Smooth muscle cell (in vitro differentiated cells): ENCODE data around the gene PALS1. TPM values are rescaled to one million over a fixed set of nuclear protein-coding genes. Genes with fewer than 3 reads are reported as not detected.

Experiments
- DNase-seq: peaks from one replicate; lab custom pipeline; 2025; ENCODE audit not compliant: unreplicated experiment; lab: John Stamatoyannopoulos, UW
- H2AFZ ChIP-seq: fragments of 200-600 bp; sonication (generic); 2 replicates; pipeline ENCODE4 v1.6.0; 2016; ENCODE audit warnings: antibody characterized with exemption, low read depth, mild to moderate bottlenecking
- H3F3A ChIP-seq: fragments of 200-600 bp; sonication (generic); 2 replicates; pipeline ENCODE4 v1.6.0; 2017; ENCODE audit warnings: antibody characterized with exemption, low read depth
- H3K27ac ChIP-seq: fragments of 200-600 bp; sonication (generic); 2 replicates; pipeline ENCODE4 v1.5.1; 2016; ENCODE audit warnings: low read depth, mild to moderate bottlenecking
- H3K27me3 ChIP-seq: fragments of 200-600 bp; sonication (generic); 2 replicates; pipeline ENCODE4 v1.6.1; 2016; ENCODE audit warnings: low read depth, mild to moderate bottlenecking
- H3K36me3 ChIP-seq: fragments of 200-600 bp; sonication (generic); 2 replicates; pipeline ENCODE4 v1.5.1; 2016; ENCODE audit warnings: low read depth
- H3K4me1 ChIP-seq: fragments of 200-600 bp; sonication (generic); 2 replicates; pipeline ENCODE4 v1.5.1; 2016; ENCODE audit warnings: low read depth
- H3K4me2 ChIP-seq: fragments of 200-600 bp; sonication (generic); 2 replicates; pipeline ENCODE4 v1.6.0; 2016; ENCODE audit warnings: mild to moderate bottlenecking
- H3K4me3 ChIP-seq: fragments of 200-600 bp; sonication (generic); 2 replicates; pipeline ENCODE4 v1.5.1; 2016; ENCODE audit warnings: mild to moderate bottlenecking
- H3K79me2 ChIP-seq: fragments of 200-600 bp; sonication (generic); 2 replicates; pipeline ENCODE4 v1.6.0; 2016; ENCODE audit warnings: low read depth, mild to moderate bottlenecking
- H3K9ac ChIP-seq: fragments of 200-600 bp; sonication (generic); 2 replicates; pipeline ENCODE4 v1.6.0; 2016; ENCODE audit warnings: low read depth
- H3K9me3 ChIP-seq: fragments of 200-600 bp; sonication (generic); replicated peaks from 2 replicates; pipeline ENCODE4 v1.5.1; 2016; ENCODE audit warnings: low read depth
- H4K20me1 ChIP-seq: fragments of 200-600 bp; sonication (generic); 2 replicates; pipeline ENCODE4 v1.6.0; 2016; ENCODE audit warnings: low read depth
- CTCF ChIP-seq: fragments of 200-600 bp; sonication (generic); IDR thresholded peaks from 2 replicates; pipeline ENCODE4 v1.5.1; 2017; ENCODE audit warnings: borderline replicate concordance, mild to moderate bottlenecking, antibody characterized with exemption; ENCODE audit not compliant: insufficient read depth, poor library complexity, severe bottlenecking
- WGBS: methylation state at CpG from one replicate; pipeline ENCODE4 v1.1.7; 2016; ENCODE audit warnings: low lambda C conversion rate; 5-methylcytosine and 5-hydroxymethylcytosine counted together
- polyA plus RNA-seq: library from polyadenylated mRNA; unstranded; fragments of >200 nt; fragmentation: Nextera tagmentation; extraction: Ambion mirVana; gene quantifications from 2 replicates; pipeline ENCODE4 v1.2.1, GENCODE V29; 2016
- total RNA-seq: library from RNA; depleted of rRNA; stranded (reverse); fragments of >200 nt; gene quantifications from 2 replicates; pipeline ENCODE4 v1.2.3, GENCODE V29; 2014

The PALS1 gene
- total and polyA plus RNA-seq, 2 experiments from 2014 or later, result 4.6 to 29.2 TPM

GRCh38 chr14:67195279-67195678, 46.0 kb upstream of the PALS1 start:
- 88% methylated on average over 2 of the region's 2 CpGs for WGBS
- no peak overlapping the region for H2AFZ ChIP-seq
- no peak for DNase-seq

GRCh38 chr14:67199016-67199415, 42.2 kb upstream of the PALS1 start:
- no peak overlapping the region for H3K4me2 ChIP-seq
- no peaks in the 10 kb centered on the region for H3K9me3 ChIP-seq
- H3F3A ChIP-seq, result no peaks in the 10 kb centered on the region
- no peak overlapping the region for H3K27ac ChIP-seq
- no peak overlapping the region for H3K4me3 ChIP-seq
- no peak overlapping the region for H2AFZ ChIP-seq
- no peak for TF ChIP-seq CTCF
- no peaks in the 10 kb centered on the region for H3K79me2 ChIP-seq
- WGBS, result 94% methylated on average over 6 of the region's 6 CpGs
- no peaks in the 10 kb centered on the region for H4K20me1 ChIP-seq
- no peak overlapping the region for H3K9ac ChIP-seq
- H3K27me3 ChIP-seq, result no peaks in the 10 kb centered on the region
- DNase-seq, result no peak
- no peaks in the 10 kb centered on the region for H3K4me1 ChIP-seq
- no peaks in the 10 kb centered on the region for H3K36me3 ChIP-seq

More at GRCh38 chr14:67195279-67195678, 46.0 kb upstream of the PALS1 start:
- Histone ChIP-seq H4K20me1 (no peaks in the 10 kb centered on the region), H3K27ac (no peak overlapping the region), H3K9ac (no peak overlapping the region), H3F3A (no peaks in the 10 kb centered on the region), H3K4me3 (no peak overlapping the region), H3K36me3 (no peaks in the 10 kb centered on the region), H3K4me1 (no peaks in the 10 kb centered on the region), H3K9me3 (no peaks in the 10 kb centered on the region), H3K4me2 (no peak overlapping the region), H3K27me3 (no peaks in the 10 kb centered on the region), H3K79me2 (no peaks in the 10 kb centered on the region)
- TF ChIP-seq CTCF, result no peak

- no peaks in the 10 kb centered on the region for H4K20me1 ChIP-seq
- H3F3A ChIP-seq, result no peaks in the 10 kb centered on the region
- DNase-seq, result no peak
- H3K9me3 ChIP-seq, result no peaks in the 10 kb centered on the region
- no peaks in the 10 kb centered on the region for H3K36me3 ChIP-seq
- no peak overlapping the region for H3K4me3 ChIP-seq
- H3K27ac ChIP-seq, result no peak overlapping the region
- no peaks in the 10 kb centered on the region for H3K79me2 ChIP-seq
- WGBS, result 93% methylated on average over 8 of the region's 8 CpGs
- H3K4me1 ChIP-seq, result no peaks in the 10 kb centered on the region
- H2AFZ ChIP-seq, result no peak overlapping the region
- no peak overlapping the region for H3K4me2 ChIP-seq
- no peaks in the 10 kb centered on the region for H3K27me3 ChIP-seq
- TF ChIP-seq CTCF, result no peak
- no peak overlapping the region for H3K9ac ChIP-seq
These were observed 33.4 kb upstream of the PALS1 start for GRCh38 chr14:67207810-67208209.

DNA sequence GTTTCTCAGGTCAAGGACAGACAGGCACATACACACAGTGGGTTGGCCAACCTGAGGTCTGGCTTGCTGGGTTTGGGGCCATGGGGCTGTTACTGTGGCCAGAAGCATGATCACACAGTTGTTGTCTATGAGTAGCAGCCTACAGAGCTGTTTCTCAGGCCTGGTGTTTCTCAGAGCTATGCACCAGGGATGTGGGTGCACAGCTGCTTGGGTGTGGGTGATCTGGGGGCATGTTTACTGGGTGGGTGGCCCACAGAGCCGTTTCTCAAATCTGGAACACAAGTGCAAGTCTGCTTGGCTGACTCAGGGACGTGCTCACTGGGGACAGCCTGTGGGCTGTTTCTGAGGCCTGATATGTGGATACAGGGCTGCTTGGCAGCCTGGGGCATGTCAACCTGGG, 23.1 kb upstream of the PALS1 start:
- Histone ChIP-seq H3F3A (no peaks in the 10 kb centered on the region), H3K4me2 (no peak overlapping the region), H3K36me3 (no peaks in the 10 kb centered on the region), H3K27ac (no peak overlapping the region), H3K27me3 (no peaks in the 10 kb centered on the region), H3K4me3 (no peak overlapping the region), H3K4me1 (peaks cover 3% of the 10 kb centered on the region), H3K9ac (no peak overlapping the region), H3K79me2 (no peaks in the 10 kb centered on the region), H4K20me1 (no peaks in the 10 kb centered on the region), H2AFZ (no peak overlapping the region), H3K9me3 (no peaks in the 10 kb centered on the region)
- DNase-seq, result no peak
- 72% methylated on average over 2 of the region's 2 CpGs for WGBS
- TF ChIP-seq CTCF, result no peak
